ENCODE measurements around the gene ADAMTS7.
"Not testable (repeated sequence)": the region's sequence is repeated elsewhere in the genome, so short reads cannot be mapped to it uniquely, and the experiment has no call there.

Gene ADAMTS7

DNA sequence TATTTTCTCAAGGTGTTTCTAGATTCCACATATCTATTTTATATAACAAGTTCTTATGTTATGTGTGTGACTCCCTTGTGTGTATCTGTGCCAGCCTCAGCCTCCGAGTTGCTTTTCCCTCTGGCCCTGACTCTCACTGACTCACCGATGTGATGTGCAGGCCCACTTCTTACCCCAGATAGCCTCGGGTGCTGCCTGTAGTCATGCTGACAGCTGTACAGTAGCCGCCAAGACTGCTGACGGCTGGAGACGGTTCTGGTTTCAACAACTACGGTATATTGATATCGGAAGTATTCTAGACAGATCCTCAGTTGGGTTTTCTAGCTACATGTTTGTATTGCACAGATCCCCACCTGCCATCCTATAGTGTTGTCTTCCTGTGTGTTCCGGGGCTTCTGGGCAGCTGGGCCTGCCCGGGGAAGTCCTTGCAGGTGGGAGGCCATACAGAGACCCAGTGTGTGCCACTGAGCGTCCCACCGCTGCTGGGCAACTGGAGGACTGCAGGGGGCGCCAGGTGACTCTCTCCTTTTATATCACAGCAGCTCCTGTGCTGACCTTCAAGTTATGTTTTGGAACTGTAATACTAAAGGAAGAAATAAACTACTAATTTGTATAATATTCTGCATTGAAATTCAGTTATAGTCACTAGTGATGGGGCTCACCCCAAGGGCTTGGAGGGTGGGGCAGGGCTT lies 55.2 kb downstream of the ADAMTS7 start:
- in situ Hi-C loops (cut with HindIII; ENCODE audit: low sequenced_read_pairs) = not testable (repeated sequence)

DNA sequence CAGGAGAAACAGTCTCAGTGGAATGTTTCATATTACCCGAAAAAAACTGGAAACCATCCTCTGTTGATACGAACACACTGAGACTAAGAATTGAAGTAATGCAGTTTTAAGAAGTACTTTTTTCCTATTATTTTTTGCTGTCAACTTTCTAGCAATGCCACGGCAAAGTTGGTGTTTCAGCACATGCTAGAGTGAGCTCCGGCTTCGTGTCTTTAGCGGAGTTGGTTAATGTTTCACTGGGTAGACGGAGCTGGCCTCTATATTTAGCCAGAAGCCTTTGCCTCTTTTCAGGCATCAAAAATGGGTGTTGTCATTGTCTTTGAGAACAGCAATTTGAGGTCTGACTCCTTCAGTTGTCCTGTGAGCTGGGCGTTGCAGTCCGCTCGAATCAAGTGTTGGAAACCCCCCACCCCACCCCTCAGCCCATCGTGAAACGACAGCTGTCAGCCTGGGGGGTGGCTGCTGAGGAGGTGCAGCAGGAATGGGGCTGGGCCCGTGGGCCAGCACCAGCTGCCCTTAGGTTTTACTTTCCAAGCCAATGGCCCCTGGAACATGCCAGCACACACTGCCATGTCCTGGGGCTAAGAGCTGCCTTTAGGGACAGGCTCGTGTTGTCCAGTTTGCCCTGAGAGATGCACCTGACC lies 56.5 kb downstream of the ADAMTS7 start:
- in situ Hi-C loops (cut with HindIII; ENCODE audit: low sequenced_read_pairs) = not testable (repeated sequence)

DNA sequence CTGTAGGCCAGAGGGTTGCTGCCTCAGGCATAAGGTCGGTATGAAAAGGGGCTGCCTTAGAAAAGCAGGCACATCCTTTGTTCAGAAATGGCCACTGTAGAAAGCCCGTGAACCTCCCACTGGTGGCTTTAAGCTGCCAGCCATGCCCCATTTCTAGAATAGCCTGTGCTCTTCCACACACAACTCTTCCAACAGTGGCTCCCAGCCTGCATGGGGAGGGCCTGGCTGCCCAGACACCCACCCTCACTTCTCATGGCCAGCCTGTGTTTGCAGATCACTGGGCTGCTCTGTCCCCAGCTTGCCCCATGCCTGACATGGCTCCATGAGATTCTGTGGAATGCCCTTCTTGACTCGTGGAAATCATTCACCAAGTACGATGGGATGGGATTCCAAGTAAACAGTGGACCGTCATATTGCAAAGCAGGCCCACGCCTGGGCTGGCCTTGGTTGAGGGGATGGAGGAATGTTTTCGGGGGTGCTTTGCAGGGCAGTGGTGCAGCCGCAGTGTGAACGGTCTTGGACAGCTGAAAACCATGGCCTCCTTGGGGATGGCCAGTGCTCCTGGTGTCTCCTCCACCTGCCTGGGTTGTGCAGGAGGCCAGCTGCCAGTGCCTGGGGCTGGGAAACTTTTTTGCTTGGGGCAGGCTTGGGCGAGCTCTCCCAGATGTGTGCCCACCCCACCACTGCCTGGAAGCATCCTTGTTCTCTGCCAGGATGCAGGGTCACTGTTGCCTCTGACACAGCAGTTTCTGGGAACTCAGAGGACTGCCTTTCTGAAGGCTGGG lies 57.3 kb downstream of the ADAMTS7 start:
- in situ Hi-C loops (cut with HindIII; ENCODE audit: low sequenced_read_pairs) = not testable (repeated sequence)

DNA sequence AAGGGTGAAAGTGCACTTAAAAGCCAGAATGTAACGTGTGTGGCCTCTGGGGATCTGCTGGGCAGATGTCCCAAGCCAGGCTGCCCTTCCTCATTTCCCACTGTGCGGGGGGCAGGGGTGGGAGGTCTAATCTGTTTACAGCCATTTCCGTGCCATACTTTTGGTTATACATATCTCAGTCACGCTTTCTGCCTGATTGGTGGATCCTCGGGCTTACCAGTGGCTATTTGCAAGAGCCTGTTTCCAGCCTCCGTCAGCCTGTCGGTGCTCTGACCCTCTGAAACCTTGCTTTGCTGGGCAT lies 58.0 kb downstream of the ADAMTS7 start:
- in situ Hi-C loops (cut with HindIII; ENCODE audit: low sequenced_read_pairs) = not testable (repeated sequence)

DNA sequence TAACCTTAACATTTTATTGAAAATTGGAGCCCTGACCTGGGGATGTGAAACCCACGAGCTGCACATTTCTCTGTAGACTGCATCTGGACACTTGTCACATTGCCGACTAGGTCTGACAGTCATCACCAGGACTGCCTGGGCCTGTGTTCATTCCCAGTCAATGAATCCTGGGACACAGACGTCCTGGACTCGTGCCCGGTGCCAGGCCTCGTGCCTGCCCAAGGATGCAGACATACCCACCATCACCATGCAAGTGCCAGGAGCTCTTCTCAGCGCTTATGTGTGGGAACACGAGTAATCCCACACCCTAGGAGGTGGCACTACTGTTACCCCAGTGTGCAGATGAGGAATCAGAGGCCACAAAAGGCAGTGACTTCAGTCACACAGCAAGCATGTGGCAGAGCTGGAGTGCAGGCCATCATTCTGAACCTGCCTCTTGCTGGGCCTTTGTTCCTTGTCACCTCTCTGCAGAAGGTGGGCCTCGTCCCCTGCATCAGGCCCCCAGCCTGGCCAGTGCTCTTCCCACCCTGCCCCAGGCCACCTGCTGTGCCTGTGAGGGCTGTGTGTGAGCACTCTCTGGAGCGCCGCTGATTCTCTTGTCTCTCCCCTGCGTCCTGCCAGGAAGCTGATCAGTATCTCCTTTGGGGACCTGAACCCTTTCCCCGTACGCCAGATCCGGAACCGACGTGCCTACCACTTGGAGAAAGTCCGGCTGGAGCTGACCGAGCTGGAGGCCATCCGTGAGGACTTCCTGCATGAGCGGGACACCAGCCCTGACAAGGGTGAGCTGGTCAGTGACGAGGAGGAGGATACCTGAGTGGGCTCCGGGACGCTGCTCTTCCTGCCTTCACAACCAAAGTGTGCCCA lies 58.5 kb downstream of the ADAMTS7 start:
- in situ Hi-C loops (cut with HindIII; ENCODE audit: low sequenced_read_pairs) = no loop called here

DNA sequence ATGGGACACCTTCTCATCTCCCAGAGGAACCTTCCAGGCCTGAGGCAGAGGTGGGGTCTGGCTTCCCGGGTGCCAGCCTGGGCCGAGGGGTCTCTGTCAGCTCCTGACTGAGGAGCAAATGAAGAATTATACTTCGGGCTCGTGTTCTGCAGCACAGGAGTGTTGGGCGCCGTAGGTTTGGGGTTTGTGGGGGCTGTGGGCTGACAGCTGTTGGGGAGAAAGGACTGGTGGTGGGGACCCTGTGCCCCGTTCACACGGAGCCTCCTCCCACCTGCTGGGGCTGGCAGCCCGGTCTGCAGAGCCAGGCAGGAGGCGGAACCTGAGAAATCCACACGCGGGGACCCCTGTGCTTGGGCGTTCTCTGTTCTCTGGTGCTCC lies 59.7 kb downstream of the ADAMTS7 start:
- in situ Hi-C loops (cut with HindIII; ENCODE audit: low sequenced_read_pairs) = no loop called here

DNA sequence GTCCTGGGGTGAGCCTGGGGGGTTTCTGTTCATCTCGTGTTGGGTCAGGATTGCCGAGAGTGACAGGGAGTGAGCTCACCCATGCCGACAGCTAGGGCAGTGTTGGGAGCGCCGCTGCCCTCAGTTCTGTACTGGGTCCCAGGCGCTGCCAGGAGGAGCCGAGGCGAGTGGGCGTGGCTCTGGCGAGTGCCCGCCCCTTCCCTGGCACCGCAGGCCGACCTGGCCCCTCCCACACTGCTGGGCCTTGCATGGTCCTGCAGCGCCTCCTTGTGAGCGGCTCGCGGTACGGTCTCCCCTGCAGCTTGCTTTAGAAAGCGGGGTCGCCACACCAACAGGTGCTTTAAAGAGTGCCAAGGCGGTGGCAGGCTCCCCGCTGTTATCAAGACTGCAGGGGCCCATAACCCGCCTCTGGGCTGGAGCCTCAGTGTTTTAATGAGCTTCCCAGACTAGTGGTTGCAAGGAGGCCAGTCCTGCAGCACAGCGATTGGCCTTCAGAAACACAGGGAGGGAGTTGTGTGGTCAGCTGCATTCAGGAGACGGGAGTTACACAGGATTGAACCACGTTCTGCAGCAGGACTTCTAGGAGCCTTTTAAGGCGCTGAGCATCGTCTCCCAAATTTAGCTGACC lies 60.2 kb downstream of the ADAMTS7 start:
- in situ Hi-C loops (cut with HindIII; ENCODE audit: low sequenced_read_pairs) = not testable (repeated sequence)

DNA sequence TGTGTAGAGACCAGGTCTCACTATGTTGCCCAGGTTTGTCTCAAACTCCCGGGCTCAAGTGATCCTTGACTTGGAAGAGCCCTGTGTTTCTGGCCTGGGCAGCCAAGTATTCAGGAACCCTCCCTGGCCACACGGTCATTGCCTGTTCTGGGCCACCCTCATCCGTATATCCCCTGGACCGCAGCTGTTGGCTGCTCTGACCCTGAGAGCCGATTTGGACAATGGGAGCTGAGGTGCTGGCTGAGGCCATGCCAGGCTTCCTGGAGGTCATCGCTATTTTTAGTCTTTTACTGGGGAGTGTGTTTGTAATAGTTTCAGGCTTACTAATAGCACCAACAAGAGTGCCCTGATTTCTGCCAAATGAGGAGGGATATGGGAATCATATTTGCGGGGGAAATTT lies 60.7 kb downstream of the ADAMTS7 start:
- in situ Hi-C loops (cut with HindIII; ENCODE audit: low sequenced_read_pairs) = no loop called here

DNA sequence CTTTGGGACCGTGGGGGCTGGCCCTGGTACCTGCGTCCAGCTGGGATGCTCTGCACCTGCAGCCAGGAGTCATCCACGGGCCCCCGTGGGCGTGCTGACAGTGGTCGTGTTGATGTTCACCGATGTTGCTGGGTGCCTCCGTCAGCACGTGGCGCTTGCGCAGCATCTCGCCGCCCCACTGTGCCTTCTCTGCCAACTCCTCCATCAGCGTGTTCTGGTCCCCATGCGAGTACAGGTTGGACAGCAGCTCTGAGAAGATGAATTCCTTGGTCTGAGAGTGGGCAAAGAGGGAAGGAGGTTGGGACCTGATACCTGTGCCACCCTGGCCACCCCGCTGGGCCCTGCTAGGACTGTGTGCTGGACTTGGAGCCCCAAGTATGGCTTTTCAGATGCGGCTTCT lies 61.4 kb downstream of the ADAMTS7 start:
- in situ Hi-C loops (cut with HindIII; ENCODE audit: low sequenced_read_pairs) = no loop called here

DNA sequence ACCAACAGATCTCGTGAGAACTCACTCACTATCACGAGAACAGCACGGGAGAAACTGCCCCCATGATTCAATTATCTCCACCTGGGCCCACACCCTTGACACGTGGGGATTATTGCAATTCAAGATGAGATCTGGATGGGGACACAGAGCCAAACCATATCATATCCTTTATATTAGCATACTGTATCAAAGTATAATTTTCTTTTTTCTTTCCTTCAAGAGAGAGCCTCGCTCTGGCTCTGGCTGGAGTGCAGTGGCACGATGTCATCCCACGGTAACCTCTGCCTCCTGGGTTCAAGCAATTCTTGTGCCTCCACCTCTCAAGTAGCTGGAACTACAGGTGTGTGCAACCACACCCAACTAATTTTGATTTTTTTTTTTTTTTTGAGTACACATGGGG lies 63.4 kb downstream of the ADAMTS7 start:
- in situ Hi-C loops (cut with HindIII; ENCODE audit: low sequenced_read_pairs) = not testable (repeated sequence)

DNA sequence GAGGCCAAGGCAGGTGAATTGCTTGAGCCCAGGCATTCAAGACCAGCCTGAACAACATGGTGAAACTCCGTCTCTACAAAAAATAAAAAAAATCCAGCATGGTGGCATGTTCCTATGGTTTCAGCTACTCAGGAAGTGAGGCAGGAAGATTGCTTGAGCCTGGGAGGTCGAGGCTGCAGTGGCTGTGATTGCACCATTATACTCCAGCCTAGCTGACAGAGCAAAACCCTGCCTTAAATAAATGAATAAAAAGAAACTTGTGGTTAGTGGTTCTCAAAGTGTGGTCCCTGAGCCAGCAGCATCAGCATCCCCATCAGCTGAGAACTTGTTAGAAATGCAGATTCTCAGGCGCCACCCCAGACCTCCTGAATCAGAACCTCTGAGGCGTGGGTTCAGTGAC lies 69.6 kb downstream of the ADAMTS7 start:
- in situ Hi-C loops (cut with HindIII; ENCODE audit: low sequenced_read_pairs) = not testable (repeated sequence)

DNA sequence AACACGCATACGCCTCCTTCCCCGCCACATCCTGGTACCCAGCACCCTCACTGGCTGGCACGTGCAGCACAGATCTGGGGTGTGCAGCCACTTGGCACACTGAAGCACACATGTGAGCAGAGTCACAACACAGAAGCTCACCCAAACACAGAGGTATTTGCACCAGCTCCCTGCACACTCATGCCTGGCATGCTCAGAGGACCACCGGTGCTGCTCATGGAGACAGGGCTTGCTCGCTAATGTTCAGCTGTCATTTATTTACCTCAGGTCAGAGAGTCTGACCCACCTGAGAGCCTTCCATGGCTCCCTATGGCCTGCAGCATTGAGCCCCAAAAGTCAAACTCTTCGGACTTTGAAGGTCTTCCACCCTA lies 70.4 kb downstream of the ADAMTS7 start:
- in situ Hi-C loops (cut with HindIII; ENCODE audit: low sequenced_read_pairs) = no loop called here

DNA sequence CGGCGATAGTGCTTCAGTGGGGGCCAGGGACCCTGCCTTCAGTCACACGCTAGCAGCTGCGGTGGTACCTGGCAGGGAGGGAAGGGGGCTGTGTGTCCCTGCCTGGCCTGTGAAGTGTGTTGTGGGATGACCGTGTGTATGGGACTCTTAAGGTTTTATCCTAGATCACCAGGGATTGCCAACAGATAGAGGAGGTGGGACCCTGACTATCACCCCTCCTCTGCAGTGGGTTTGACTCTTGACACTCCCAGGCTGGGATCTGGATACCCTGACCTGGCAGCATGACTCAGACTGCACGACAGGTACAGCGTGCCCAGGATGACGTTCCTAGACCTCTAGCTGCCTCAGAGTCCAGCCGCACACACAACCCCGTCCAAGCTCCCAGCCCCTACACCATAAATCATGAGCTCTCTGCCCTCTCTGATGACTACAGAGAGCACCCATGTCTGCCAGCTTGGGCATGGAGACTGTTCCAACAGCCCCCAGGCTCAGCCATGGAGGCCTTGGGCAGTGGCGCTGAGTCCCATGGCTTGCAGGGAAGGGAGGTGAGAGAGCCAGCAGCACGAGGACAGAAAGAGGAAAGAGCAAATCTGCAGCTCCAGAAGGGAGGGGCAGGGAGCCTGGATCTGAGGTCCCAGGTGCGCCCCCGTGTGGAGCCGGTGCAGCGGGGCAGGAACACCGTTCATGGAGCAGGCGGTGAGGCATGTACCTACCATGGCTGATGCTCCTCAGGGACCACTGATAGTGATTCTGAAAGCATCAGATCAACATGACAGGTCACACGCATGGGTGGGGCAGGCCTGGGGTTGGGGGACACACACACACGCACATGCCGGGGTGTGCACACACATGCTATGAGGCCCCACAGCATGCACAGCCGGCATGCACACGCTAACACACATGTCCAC lies 71.0 kb downstream of the ADAMTS7 start:
- in situ Hi-C loops (cut with HindIII; ENCODE audit: low sequenced_read_pairs) = no loop called here

DNA sequence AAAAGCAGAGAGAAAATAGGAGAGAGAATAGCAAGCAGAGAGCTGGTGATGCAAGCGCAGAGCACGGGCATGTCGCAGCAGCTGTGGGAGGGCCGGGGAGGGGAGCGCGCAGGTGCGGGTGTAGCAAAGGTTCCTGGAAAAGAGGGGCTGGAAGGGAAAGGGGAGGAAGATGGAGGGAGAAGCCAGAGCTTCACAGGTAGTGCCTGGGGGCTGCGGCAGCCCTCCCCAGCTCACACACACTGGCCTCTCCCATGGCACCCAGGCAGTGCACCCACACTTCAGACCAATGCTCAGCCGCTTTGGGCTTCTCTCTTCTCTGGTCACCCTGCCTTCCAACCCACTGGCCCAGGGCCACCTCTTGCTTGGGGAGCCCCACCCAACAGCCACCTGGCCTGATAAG lies 72.1 kb downstream of the ADAMTS7 start:
- in situ Hi-C loops (cut with HindIII; ENCODE audit: low sequenced_read_pairs) = no loop called here

DNA sequence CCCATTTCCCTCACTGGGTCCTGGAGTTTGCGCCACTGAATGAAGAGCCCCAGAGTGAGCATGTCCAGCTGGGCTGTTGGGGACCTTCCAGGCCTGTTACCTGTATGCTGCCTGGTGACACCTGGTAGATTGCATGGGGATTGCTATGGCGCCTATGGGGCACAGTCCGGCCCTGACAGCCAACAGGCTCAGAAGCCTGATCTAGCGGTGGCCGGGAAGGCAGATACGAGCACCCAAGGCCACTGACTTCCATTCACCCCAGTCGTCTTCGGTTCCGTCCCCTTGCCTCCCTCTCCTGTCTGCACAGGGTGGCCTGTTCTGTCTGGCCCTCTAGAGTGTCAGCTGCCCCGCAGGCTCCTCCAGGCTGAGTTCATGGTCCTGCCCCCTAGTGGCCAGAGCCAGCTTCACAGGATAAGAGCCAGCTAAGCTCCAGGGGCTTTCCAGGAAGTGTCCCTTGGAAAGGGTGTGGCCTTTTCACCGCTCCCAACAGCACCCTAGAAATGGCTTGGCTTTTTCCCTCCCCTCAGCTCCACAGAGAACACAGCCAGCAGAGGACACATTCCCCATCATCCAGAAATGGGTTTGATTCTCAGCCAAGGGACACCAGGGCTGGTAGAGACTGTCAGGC lies 73.2 kb downstream of the ADAMTS7 start:
- in situ Hi-C loops (cut with HindIII; ENCODE audit: low sequenced_read_pairs) = not testable (repeated sequence)

DNA sequence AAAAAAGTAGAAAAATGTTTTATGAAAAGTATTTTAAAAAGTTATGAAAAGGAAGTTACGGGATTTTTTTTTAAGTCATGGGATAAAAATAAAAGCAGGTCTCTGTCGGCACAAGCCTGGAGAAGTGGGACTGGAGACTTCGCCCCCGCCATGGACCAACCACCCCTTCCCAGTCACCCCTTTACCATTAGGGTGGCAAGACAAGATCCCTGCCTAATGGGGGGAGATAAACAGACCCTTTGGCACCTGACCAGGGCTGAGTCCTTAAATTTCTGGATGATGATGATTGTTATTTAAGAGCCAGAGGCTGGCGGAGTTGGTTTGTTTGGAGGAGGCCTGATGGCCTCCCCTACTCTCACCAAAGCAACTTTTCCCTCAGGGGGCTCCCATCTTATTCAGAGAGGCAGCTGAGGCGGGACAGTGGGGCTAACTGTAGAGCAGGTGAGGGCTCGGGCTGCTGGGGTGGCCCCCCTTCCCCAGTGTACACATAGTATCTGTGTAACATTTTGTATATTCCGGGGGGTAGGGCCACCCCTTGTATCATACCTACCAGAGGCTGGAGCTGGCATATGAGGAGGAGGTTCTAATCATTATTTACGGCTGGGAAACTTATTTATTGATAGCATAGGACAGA lies 74.0 kb downstream of the ADAMTS7 start:
- in situ Hi-C loops (cut with HindIII; ENCODE audit: low sequenced_read_pairs) = no loop called here

DNA sequence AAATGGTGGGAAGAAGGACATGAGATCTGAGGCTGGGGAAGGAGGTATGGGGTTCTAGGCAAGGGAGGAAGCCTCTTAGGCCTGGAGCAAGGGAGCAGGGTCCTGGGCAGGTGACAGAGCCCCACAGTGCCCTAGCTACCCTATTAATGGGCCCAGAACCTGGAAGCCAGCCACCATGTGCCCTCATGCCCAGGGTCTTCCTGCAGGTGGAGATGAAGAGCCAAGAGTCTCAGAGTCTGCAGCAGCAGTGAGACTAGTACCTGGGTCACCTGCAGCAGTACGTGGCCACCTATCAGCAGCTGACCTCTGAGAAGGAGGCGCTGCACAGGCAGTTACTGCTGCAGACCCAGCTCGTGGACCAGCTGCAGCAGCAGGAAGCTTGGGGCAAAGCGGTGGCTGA lies 75.0 kb downstream of the ADAMTS7 start:
- in situ Hi-C loops (cut with HindIII; ENCODE audit: low sequenced_read_pairs) = not testable (repeated sequence)

DNA sequence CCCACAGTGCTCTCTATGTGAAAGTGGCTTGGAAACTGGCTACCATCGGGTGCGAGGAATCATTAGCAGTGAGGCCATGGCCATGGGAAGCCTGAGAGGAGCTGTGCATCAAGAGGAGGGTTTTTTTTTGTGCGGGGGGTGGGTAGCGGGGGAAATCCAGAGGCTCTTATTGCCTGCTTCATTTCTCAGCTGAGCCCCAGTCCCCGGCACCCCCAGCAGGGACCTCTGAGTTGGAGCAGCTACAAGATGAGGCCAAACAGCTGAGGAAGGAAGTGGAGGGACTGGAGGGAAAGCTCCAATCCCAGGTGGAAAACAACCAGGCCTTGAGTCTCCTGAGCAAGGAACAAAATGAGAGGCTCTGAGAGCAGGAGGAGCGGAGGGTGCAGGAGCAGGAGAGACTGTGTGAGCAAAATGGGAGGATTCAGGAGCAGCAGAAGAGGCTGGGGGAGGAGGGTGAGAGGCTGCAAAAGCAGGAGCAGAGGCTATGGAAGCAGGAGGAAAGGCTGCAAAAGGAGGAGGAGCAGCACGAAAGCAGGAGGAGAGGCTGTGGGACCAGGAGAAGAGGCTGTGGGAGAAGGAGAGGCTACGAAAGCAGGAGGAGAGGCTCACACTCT lies 76.7 kb downstream of the ADAMTS7 start:
- in situ Hi-C loops (cut with HindIII; ENCODE audit: low sequenced_read_pairs) = no loop called here

DNA sequence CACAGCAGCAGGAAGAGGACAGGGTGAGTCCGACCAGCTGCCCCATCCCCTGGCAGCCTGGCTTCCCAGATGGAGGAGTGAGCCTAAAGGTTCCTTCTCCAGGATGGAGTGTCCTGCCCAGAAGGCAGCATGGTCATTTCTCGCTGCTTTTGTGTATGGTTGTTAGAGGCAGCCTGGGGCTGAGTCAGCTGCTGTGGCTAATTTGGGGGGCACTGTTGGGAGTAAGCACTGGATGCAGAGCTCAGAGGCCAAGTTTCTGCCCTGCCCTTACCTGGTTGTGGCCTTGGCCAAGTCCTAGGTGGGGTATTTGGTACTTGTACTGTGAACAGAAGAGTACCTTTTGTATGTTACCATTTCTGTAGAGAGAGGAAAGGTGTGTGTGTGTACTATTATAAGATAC lies 78.6 kb downstream of the ADAMTS7 start:
- in situ Hi-C loops (cut with HindIII; ENCODE audit: low sequenced_read_pairs) = no loop called here

Data from DLD1 (cell line).